Activated naive CD8-positive, alpha-beta T cell treated with anti-CD3 and anti-CD28 coated beads, Interleukin-2, amount 50 U/mL, for 24 hours (primary cell): ENCODE measurements around the gene ALOXE3.
"Not testable (repeated sequence)": the region's sequence is repeated elsewhere in the genome, so short reads cannot be mapped to it uniquely, and the experiment has no call there.

Experiments used
- ATAC-seq: fragments of 150-1000 bp; cut with Tn5 transposase; one replicate; pipeline ENCODE4 v1.10.0; 2021
- DNase-seq: peaks from one replicate; pipeline ENCODE4 v3.0.0; 2021
- H3K27ac Mint-ChIP-seq: one replicate; pipeline ENCODE4 v1.8.0; 2021; ENCODE audit warnings: mild to moderate bottlenecking, mixed read lengths
- H3K27me3 Mint-ChIP-seq: one replicate; pipeline ENCODE4 v1.8.0; 2021; ENCODE audit warnings: mixed read lengths
- H3K36me3 Mint-ChIP-seq: one replicate; pipeline ENCODE4 v1.8.0; 2021; ENCODE audit warnings: low read depth, mixed read lengths
- H3K4me1 Mint-ChIP-seq: one replicate; pipeline ENCODE4 v1.8.0; 2021; ENCODE audit warnings: mixed read lengths
- H3K4me3 Mint-ChIP-seq: one replicate; pipeline ENCODE4 v1.8.0; 2021; ENCODE audit warnings: mild to moderate bottlenecking, moderate library complexity, mixed read lengths
- H3K9me3 Mint-ChIP-seq: one replicate; pipeline ENCODE4 v1.8.0; 2021; ENCODE audit warnings: mixed read lengths

Gene ALOXE3

GRCh38 chr17:8073627-8074484 lies 44.5 kb downstream of the ALOXE3 start:
- no peaks in the 10 kb centered on the region for H3K9me3 Mint-ChIP-seq
- H3K4me3 Mint-ChIP-seq = peak overlapping the region; percentile 73
- peaks cover 44% of the 10 kb centered on the region for H3K27me3 Mint-ChIP-seq
- no peak overlapping the region for H3K27ac Mint-ChIP-seq
- ATAC-seq = peak; percentile 92
- no peaks in the 10 kb centered on the region for H3K36me3 Mint-ChIP-seq
- peaks cover 17% of the 10 kb centered on the region for H3K4me1 Mint-ChIP-seq
- DNase-seq = peak; percentile 91

GRCh38 chr17:8072729-8073461 lies 45.4 kb downstream of the ALOXE3 start:
- DNase-seq (no peak), ATAC-seq (no peak)
- no peaks in the 10 kb centered on the region for H3K9me3 Mint-ChIP-seq
- peaks cover 17% of the 10 kb centered on the region for H3K4me1 Mint-ChIP-seq
- H3K27me3 Mint-ChIP-seq = peaks cover 44% of the 10 kb centered on the region
- no peak overlapping the region for H3K27ac Mint-ChIP-seq
- no peaks in the 10 kb centered on the region for H3K36me3 Mint-ChIP-seq
- peak overlapping the region; percentile 47 for H3K4me3 Mint-ChIP-seq

GRCh38 chr17:8072341-8072728 lies 46.0 kb downstream of the ALOXE3 start:
- Mint-ChIP-seq H3K27ac (no peak overlapping the region), H3K4me3 (peak overlapping the region; percentile 47), H3K9me3 (no peaks in the 10 kb centered on the region), H3K36me3 (no peaks in the 10 kb centered on the region), H3K27me3 (peaks cover 44% of the 10 kb centered on the region), H3K4me1 (peaks cover 15% of the 10 kb centered on the region)
- DNase-seq (no peak), ATAC-seq (no peak)

GRCh38 chr17:8071496-8071895 lies 46.8 kb downstream of the ALOXE3 start:
- Mint-ChIP-seq H3K27me3 (peaks cover 44% of the 10 kb centered on the region), H3K4me1 (peaks cover 15% of the 10 kb centered on the region), H3K4me3 (no peak overlapping the region), H3K9me3 (no peaks in the 10 kb centered on the region), H3K27ac (no peak overlapping the region), H3K36me3 (no peaks in the 10 kb centered on the region)
- ATAC-seq = no peak
- DNase-seq = no peak

GRCh38 chr17:8069587-8069860 lies 48.8 kb downstream of the ALOXE3 start:
- DNase-seq = no peak
- no peak for ATAC-seq
- H3K36me3 Mint-ChIP-seq = no peaks in the 10 kb centered on the region

GRCh38 chr17:8068736-8069586 lies 49.4 kb downstream of the ALOXE3 start:
- ATAC-seq (no peak), DNase-seq (no peak)
- peaks cover 49% of the 10 kb centered on the region for H3K27me3 Mint-ChIP-seq
- H3K4me3 Mint-ChIP-seq = no peak overlapping the region
- H3K9me3 Mint-ChIP-seq = no peaks in the 10 kb centered on the region
- H3K36me3 Mint-ChIP-seq = no peaks in the 10 kb centered on the region
- no peak overlapping the region for H3K27ac Mint-ChIP-seq
- H3K4me1 Mint-ChIP-seq = peaks cover 13% of the 10 kb centered on the region

More at GRCh38 chr17:8069587-8069860, 48.8 kb downstream of the ALOXE3 start:
- Mint-ChIP-seq H3K4me1 (peaks cover 15% of the 10 kb centered on the region), H3K9me3 (no peaks in the 10 kb centered on the region), H3K27me3 (peaks cover 51% of the 10 kb centered on the region), H3K4me3 (no peak overlapping the region), H3K27ac (no peak overlapping the region)

GRCh38 chr17:8067806-8068205 lies 50.5 kb downstream of the ALOXE3 start:
- Mint-ChIP-seq H3K4me3 (no peak overlapping the region), H3K27ac (no peak overlapping the region), H3K9me3 (no peaks in the 10 kb centered on the region), H3K4me1 (peaks cover 4% of the 10 kb centered on the region), H3K27me3 (peaks cover 49% of the 10 kb centered on the region), H3K36me3 (no peaks in the 10 kb centered on the region)
- no peak for DNase-seq
- no peak for ATAC-seq

GRCh38 chr17:8066841-8067775 lies 51.2 kb downstream of the ALOXE3 start:
- no peaks in the 10 kb centered on the region for H3K4me1 Mint-ChIP-seq
- no peaks in the 10 kb centered on the region for H3K36me3 Mint-ChIP-seq
- DNase-seq (no peak), ATAC-seq (no peak)
- H3K27ac Mint-ChIP-seq = no peak overlapping the region
- H3K27me3 Mint-ChIP-seq = peaks cover 52% of the 10 kb centered on the region
- no peak overlapping the region for H3K4me3 Mint-ChIP-seq
- no peaks in the 10 kb centered on the region for H3K9me3 Mint-ChIP-seq

- no peak for ATAC-seq
- H3K4me3 Mint-ChIP-seq = no peak overlapping the region
- peaks cover 55% of the 10 kb centered on the region for H3K27me3 Mint-ChIP-seq
- H3K9me3 Mint-ChIP-seq = no peaks in the 10 kb centered on the region
- no peak for DNase-seq
- no peaks in the 10 kb centered on the region for H3K4me1 Mint-ChIP-seq
- no peak overlapping the region for H3K27ac Mint-ChIP-seq
- no peaks in the 10 kb centered on the region for H3K36me3 Mint-ChIP-seq
These were observed 53.7 kb downstream of the ALOXE3 start for GRCh38 chr17:8064561-8065019.

- Mint-ChIP-seq H3K4me1 (no peaks in the 10 kb centered on the region), H3K36me3 (no peaks in the 10 kb centered on the region), H3K9me3 (no peaks in the 10 kb centered on the region), H3K27me3 (peaks cover 61% of the 10 kb centered on the region), H3K27ac (no peak overlapping the region), H3K4me3 (no peak overlapping the region)
- DNase-seq = no peak
- ATAC-seq = no peak
These were observed 54.4 kb downstream of the ALOXE3 start for GRCh38 chr17:8063761-8064534.

- no peak for ATAC-seq
These were observed 55.4 kb downstream of the ALOXE3 start for GRCh38 chr17:8062807-8063483.

GRCh38 chr17:8062435-8062806 lies 55.9 kb downstream of the ALOXE3 start:
- Mint-ChIP-seq H3K4me3 (no peak overlapping the region), H3K4me1 (peaks cover 6% of the 10 kb centered on the region), H3K36me3 (no peaks in the 10 kb centered on the region), H3K27ac (no peak overlapping the region), H3K27me3 (peaks cover 72% of the 10 kb centered on the region), H3K9me3 (no peaks in the 10 kb centered on the region)
- DNase-seq = no peak
- ATAC-seq = no peak

More at GRCh38 chr17:8062807-8063483, 55.4 kb downstream of the ALOXE3 start:
- H3K36me3 Mint-ChIP-seq = no peaks in the 10 kb centered on the region
- H3K27ac Mint-ChIP-seq = no peak overlapping the region
- no peak overlapping the region for H3K4me3 Mint-ChIP-seq
- DNase-seq = no peak
- peaks cover 66% of the 10 kb centered on the region for H3K27me3 Mint-ChIP-seq
- peaks cover 3% of the 10 kb centered on the region for H3K4me1 Mint-ChIP-seq
- no peaks in the 10 kb centered on the region for H3K9me3 Mint-ChIP-seq

GRCh38 chr17:8061851-8062250 lies 56.5 kb downstream of the ALOXE3 start:
- H3K36me3 Mint-ChIP-seq, H3K9me3 Mint-ChIP-seq, ATAC-seq, H3K27ac Mint-ChIP-seq, H3K4me3 Mint-ChIP-seq, DNase-seq: not testable (repeated sequence)
- H3K4me1 Mint-ChIP-seq = peaks cover 12% of the 10 kb centered on the region
- H3K27me3 Mint-ChIP-seq = peaks cover 74% of the 10 kb centered on the region
